Activated CD4-positive, alpha-beta T cell treated with anti-CD3 and anti-CD28 coated beads, Interleukin-2, amount 10 ng/mL, durations not matched to agents 7 days and 5 days (primary cell): ENCODE results near the gene LIM2. TPM values are rescaled to one million over a fixed set of nuclear protein-coding genes. Genes with fewer than 3 reads are reported as not detected.
A peak's percentile ranks its signal among the peaks of the same experiment; 100 is the strongest.
"Not testable (repeated sequence)": the region's sequence is repeated elsewhere in the genome, so short reads cannot be mapped to it uniquely, and the experiment has no call there.

Experiments used
- CTCF ChIA-PET: fragments of 350-600 bp; sonication (Branson Sonifier 250); formaldehyde crosslinking; loops from one replicate; lab custom pipeline; 2021; ENCODE audit warnings: antibody characterized with exemption; lab: Charles Lee
- POLR2A ChIA-PET: fragments of 350-600 bp; sonication (Branson Sonifier 250); formaldehyde crosslinking; loops from one replicate; lab custom pipeline; 2021; ENCODE audit warnings: antibody characterized with exemption; lab: Charles Lee
- DNase-seq: peaks from one replicate; pipeline ENCODE4 v3.0.0-alpha.2; 2020
- H3K27ac Mint-ChIP-seq: one replicate; pipeline ENCODE4 v1.8.0; 2021; ENCODE audit warnings: mild to moderate bottlenecking, moderate library complexity, mixed read lengths
- H3K27me3 Mint-ChIP-seq: one replicate; pipeline ENCODE4 v1.8.0; 2021; ENCODE audit warnings: mixed read lengths
- H3K36me3 Mint-ChIP-seq: one replicate; pipeline ENCODE4 v1.8.0; 2021; ENCODE audit warnings: low read depth, mixed read lengths
- H3K4me1 Mint-ChIP-seq: one replicate; pipeline ENCODE4 v1.8.0; 2021; ENCODE audit warnings: mixed read lengths
- H3K4me3 Mint-ChIP-seq: one replicate; pipeline ENCODE4 v1.8.0; 2021; ENCODE audit warnings: mild to moderate bottlenecking, moderate library complexity, mixed read lengths
- H3K9me3 Mint-ChIP-seq: one replicate; pipeline ENCODE4 v1.8.0; 2021; ENCODE audit warnings: mixed read lengths
- total RNA-seq, 2 experiments: library from RNA; stranded (reverse); gene quantifications; one replicate each; pipeline ENCODE4 v1.2.3, GENCODE V29; 2021

Gene LIM2
- total RNA-seq, 2 experiments from 2014 or later: not detected

- H3K27ac Mint-ChIP-seq, H3K4me3 Mint-ChIP-seq, H3K4me1 Mint-ChIP-seq, H3K9me3 Mint-ChIP-seq, DNase-seq, H3K36me3 Mint-ChIP-seq: not testable (repeated sequence)
- H3K27me3 Mint-ChIP-seq: peaks cover 13% of the 10 kb centered on the region
- ChIA-PET CTCF (interaction anchor here (1.3 kb wide), 1 partner anchor 9 kb away, joined by 8 read pairs; no protein-coding TSS in a partner anchor), POLR2A (interaction anchor here (0.6 kb wide), 1 partner anchor 80 kb away, joined by 3 read pairs; no protein-coding TSS in a partner anchor)
Observed at GRCh38 chr19:51416422-51416821, 28.6 kb upstream of the LIM2 start.

GRCh38 chr19:51415187-51415586 lies 27.4 kb upstream of the LIM2 start:
- CTCF ChIA-PET: interaction anchor here (1.0 kb wide), 1 partner anchor 57 kb away, joined by 3 read pairs; no protein-coding TSS in a partner anchor
- H3K27ac Mint-ChIP-seq: no peak overlapping the region

GRCh38 chr19:51410950-51411748 lies 23.4 kb upstream of the LIM2 start:
- CTCF ChIA-PET: interaction anchor here (0.9 kb wide), 1 partner anchor 11 kb away, joined by 3 read pairs; no protein-coding TSS in a partner anchor
- Mint-ChIP-seq H3K27me3 (no peaks in the 10 kb centered on the region), H3K4me1 (peaks cover 5% of the 10 kb centered on the region), H3K4me3 (no peak overlapping the region), H3K36me3 (no peaks in the 10 kb centered on the region), H3K27ac (no peak overlapping the region), H3K9me3 (no peaks in the 10 kb centered on the region)
- POLR2A ChIA-PET: no interaction called here
- no peak for DNase-seq

More at GRCh38 chr19:51415187-51415586, 27.4 kb upstream of the LIM2 start:
- H3K4me3 Mint-ChIP-seq: no peak overlapping the region
- peaks cover 6% of the 10 kb centered on the region for H3K27me3 Mint-ChIP-seq
- peaks cover 10% of the 10 kb centered on the region for H3K4me1 Mint-ChIP-seq
- DNase-seq: no peak
- POLR2A ChIA-PET: no interaction called here
- H3K36me3 Mint-ChIP-seq: no peaks in the 10 kb centered on the region
- H3K9me3 Mint-ChIP-seq: no peaks in the 10 kb centered on the region

- Mint-ChIP-seq H3K4me1 (peaks cover 5% of the 10 kb centered on the region), H3K27ac (no peak overlapping the region), H3K36me3 (peaks cover 11% of the 10 kb centered on the region), H3K4me3 (no peak overlapping the region), H3K27me3 (no peaks in the 10 kb centered on the region), H3K9me3 (peaks cover 8% of the 10 kb centered on the region)
- CTCF ChIA-PET: interaction anchor here (0.7 to 2.1 kb wide), 9 partner anchors 9 to 250 kb away, joined by 3 to 16 read pairs (median 4); partner anchors contain the start of gene SIGLEC10
- DNase-seq: peak; percentile 27
- POLR2A ChIA-PET: no interaction called here
Observed at GRCh38 chr19:51407511-51408131, 19.8 kb upstream of the LIM2 start.

GRCh38 chr19:51402117-51402516 lies 14.3 kb upstream of the LIM2 start:
- CTCF ChIA-PET: interaction anchor here (1.5 kb wide), 1 partner anchor 63 kb away, joined by 4 read pairs; no protein-coding TSS in a partner anchor
- POLR2A ChIA-PET: no interaction called here
- Mint-ChIP-seq H3K4me1 (peaks cover 6% of the 10 kb centered on the region), H3K27me3 (no peaks in the 10 kb centered on the region), H3K36me3 (peaks cover 21% of the 10 kb centered on the region), H3K9me3 (peaks cover 19% of the 10 kb centered on the region), H3K4me3 (no peak overlapping the region), H3K27ac (no peak overlapping the region)
- DNase-seq: no peak

GRCh38 chr19:51399936-51400335 lies 12.2 kb upstream of the LIM2 start:
- Mint-ChIP-seq H3K9me3 (peaks cover 19% of the 10 kb centered on the region), H3K4me1 (peaks cover 21% of the 10 kb centered on the region), H3K36me3 (peaks cover 21% of the 10 kb centered on the region)
- POLR2A ChIA-PET, H3K27me3 Mint-ChIP-seq, H3K27ac Mint-ChIP-seq, DNase-seq, H3K4me3 Mint-ChIP-seq: not testable (repeated sequence)
- CTCF ChIA-PET: interaction anchor here (1.2 to 1.9 kb wide), 3 partner anchors 59 to 110 kb away, joined by 4 to 5 read pairs (median 4); partner anchors contain the start of gene VSIG10L

GRCh38 chr19:51399231-51399630 lies 11.5 kb upstream of the LIM2 start:
- CTCF ChIA-PET: interaction anchor here (0.6 to 1.9 kb wide), 5 partner anchors 8 to 60 kb away, joined by 3 to 5 read pairs (median 3); partner anchors contain the start of gene VSIG10L
- POLR2A ChIA-PET: no interaction called here
- Mint-ChIP-seq H3K4me1 (peaks cover 28% of the 10 kb centered on the region), H3K27ac (no peak overlapping the region), H3K36me3 (peaks cover 21% of the 10 kb centered on the region), H3K27me3 (no peaks in the 10 kb centered on the region), H3K4me3 (no peak overlapping the region), H3K9me3 (peaks cover 19% of the 10 kb centered on the region)
- no peak for DNase-seq

GRCh38 chr19:51398096-51398704 lies 10.4 kb upstream of the LIM2 start:
- H3K36me3 Mint-ChIP-seq: peaks cover 15% of the 10 kb centered on the region
- H3K27ac Mint-ChIP-seq: no peak overlapping the region
- H3K4me3 Mint-ChIP-seq: no peak overlapping the region
- H3K4me1 Mint-ChIP-seq: peaks cover 34% of the 10 kb centered on the region
- no peak for DNase-seq
- ChIA-PET POLR2A (no interaction called here), CTCF (interaction anchor here (1.2 to 4.2 kb wide), 4 partner anchors 9 to 55 kb away, joined by 3 to 16 read pairs (median 4); partner anchors contain the start of gene SIGLEC10)
- H3K27me3 Mint-ChIP-seq: no peaks in the 10 kb centered on the region
- H3K9me3 Mint-ChIP-seq: peaks cover 17% of the 10 kb centered on the region

GRCh38 chr19:51397453-51397852 lies 9.7 kb upstream of the LIM2 start:
- H3K27me3 Mint-ChIP-seq, POLR2A ChIA-PET, H3K4me3 Mint-ChIP-seq, H3K27ac Mint-ChIP-seq, DNase-seq, H3K36me3 Mint-ChIP-seq: not testable (repeated sequence)
- H3K9me3 Mint-ChIP-seq: peaks cover 11% of the 10 kb centered on the region
- CTCF ChIA-PET: interaction anchor here (0.6 to 4.2 kb wide), 3 partner anchors 10 to 178 kb away, joined by 3 to 16 read pairs (median 5); partner anchors contain the start of gene SIGLEC10
- H3K4me1 Mint-ChIP-seq: peaks cover 40% of the 10 kb centered on the region

- Mint-ChIP-seq H3K4me1 (peaks cover 44% of the 10 kb centered on the region), H3K27ac (peak overlapping the region; percentile 31), H3K4me3 (no peak overlapping the region), H3K9me3 (peaks cover 3% of the 10 kb centered on the region), H3K36me3 (no peaks in the 10 kb centered on the region), H3K27me3 (no peaks in the 10 kb centered on the region)
- ChIA-PET POLR2A (interaction anchor here (0.8 kb wide), 1 partner anchor 285 kb away, joined by 15 read pairs; no protein-coding TSS in a partner anchor), CTCF (interaction anchor here (0.6 to 4.2 kb wide), 9 partner anchors 9 to 264 kb away, joined by 3 to 16 read pairs (median 7); no protein-coding TSS in a partner anchor)
- no peak for DNase-seq
Observed at GRCh38 chr19:51396175-51396574, 8.4 kb upstream of the LIM2 start.

GRCh38 chr19:51394050-51394836 lies 6.5 kb upstream of the LIM2 start:
- Mint-ChIP-seq H3K4me3 (peak overlapping the region; percentile 89), H3K9me3 (no peaks in the 10 kb centered on the region), H3K4me1 (peaks cover 51% of the 10 kb centered on the region), H3K36me3 (no peaks in the 10 kb centered on the region), H3K27ac (peak overlapping the region; percentile 94), H3K27me3 (no peaks in the 10 kb centered on the region)
- ChIA-PET POLR2A (interaction anchor here (0.8 to 2.4 kb wide), 3 partner anchors 21 to 55 kb away, joined by 3 to 13 read pairs (median 3); no protein-coding TSS in a partner anchor), CTCF (interaction anchor here (0.6 to 4.2 kb wide), 8 partner anchors 13 to 103 kb away, joined by 3 to 16 read pairs (median 6); no protein-coding TSS in a partner anchor)
- DNase-seq: peak; percentile 97
